Suprapubic skin (tissue), 4 donors: ENCODE data around the gene TGFB1I1.

ENCODE experiments used
- CTCF ChIP-seq, 2 donors: fragments of 200-600 bp in 1 of 2; fragments of 450-650 bp in 1 of 2; sonication (generic) in 1 of 2; IDR thresholded peaks; one replicate each; pipeline ENCODE4 v1.5.1; 2016 to 2019; ENCODE audit warnings: antibody characterized with exemption in 2 of 2, mild to moderate bottlenecking in 1 of 2, moderate library complexity in 1 of 2
- EP300 ChIP-seq: sonication (generic); formaldehyde crosslinking; IDR thresholded peaks from one replicate; pipeline ENCODE4 v1.6.1; 2017; ENCODE audit warnings: antibody characterized with exemption
- POLR2A ChIP-seq, 2 donors: fragments of 450-650 bp; IDR thresholded peaks; one replicate each; pipeline ENCODE4 v1.6.1; 2017; ENCODE audit warnings: antibody characterized with exemption in 2 of 2, mild to moderate bottlenecking in 2 of 2, moderate library complexity in 2 of 2
- POLR2AphosphoS5 ChIP-seq, 3 donors: sonication (generic); formaldehyde crosslinking; IDR thresholded peaks; one replicate each; pipeline ENCODE4 v1.6.1; 2017; ENCODE audit warnings: antibody characterized with exemption in 3 of 3

- TF ChIP-seq CTCF (IDR thresholded peaks at IDR 0.05) (no peak), POLR2AphosphoS5 (IDR thresholded peaks at IDR 0.05) (no peak), EP300 (no peak), POLR2A (IDR thresholded peaks at IDR 0.05) (no peak)
Measured at GRCh38 chr16:31501226-31501965, 29.4 kb downstream of the TGFB1I1 start.
